SK-N-SH (cell line): ENCODE data around the gene GASK1A. TPM values are rescaled to one million over a fixed set of nuclear protein-coding genes. Genes with fewer than 3 reads are reported as not detected.

Source experiments
- CTCF ChIA-PET: fragments of 300-600, 350-600 bp; formaldehyde crosslinking; extraction: SDS; loops from one replicate; lab custom pipeline; 2021; lab: Yijun Ruan, JAX
- POLR2A ChIA-PET: fragments of 350-600 bp; sonication (Branson Sonifier 250); formaldehyde crosslinking; extraction: SDS; loops from one replicate; lab custom pipeline; 2020; ENCODE audit warnings: antibody characterized with exemption, inconsistent platforms; lab: Yijun Ruan, JAX
- DNase-seq: peaks from one replicate; pipeline ENCODE4 v3.0.0; 2012
- H2AFZ ChIP-seq: fragments of 200-600 bp; sonication (generic); 2 replicates; pipeline ENCODE4 v1.8.1; 2016; ENCODE audit warnings: antibody characterized with exemption, mild to moderate bottlenecking, low read depth
- H3F3A ChIP-seq: fragments of 200-600 bp; sonication (generic); replicated peaks from 2 replicates; pipeline ENCODE3; 2016; ENCODE audit warnings: antibody characterized with exemption, mild to moderate bottlenecking; ENCODE audit not compliant: insufficient read depth
- H3K27ac ChIP-seq, 2 experiments: fragments of 200-500 bp in 1 of 2; fragments of 200-600 bp in 1 of 2; sonication (Bioruptor generic) in 1 of 2; sonication (generic), shearing (Covaris generic) in 1 of 2; 2 replicates each; pipeline versions ENCODE4 v1.5.1 to v1.6.1; 2014 to 2016; ENCODE audit warnings: low read depth in 2 of 2, inconsistent platforms in 1 of 2, low read length in 1 of 2, mild to moderate bottlenecking in 1 of 2, mixed read lengths in 1 of 2
- H3K27me3 ChIP-seq: fragments of 200-600 bp; sonication (generic), shearing (Covaris generic); 2 replicates; pipeline ENCODE4 v1.6.1; 2016; ENCODE audit warnings: mixed run types; ENCODE audit not compliant: insufficient read depth
- H3K36me3 ChIP-seq, 2 experiments: fragments of 200-500 bp in 1 of 2; fragments of 200-600 bp in 1 of 2; sonication (Bioruptor generic) in 1 of 2; sonication (generic) in 1 of 2; replicated peaks in 1 of 2; 2 replicates each; pipeline versions ENCODE3 to v1.5.1; 2014 to 2016; ENCODE audit warnings: low read length in 1 of 2, mild to moderate bottlenecking in 1 of 2; ENCODE audit not compliant: insufficient read depth in 2 of 2, control insufficient read depth in 1 of 2
- H3K4me1 ChIP-seq, 2 experiments: fragments of 200-500 bp in 1 of 2; fragments of 200-600 bp in 1 of 2; sonication (Bioruptor generic) in 1 of 2; sonication (generic), shearing (Covaris generic) in 1 of 2; 2 replicates each; pipeline versions ENCODE4 v1.5.1 to v1.6.1; 2014 to 2016; ENCODE audit warnings: low read depth in 1 of 2, low read length in 1 of 2, mixed run types in 1 of 2; ENCODE audit not compliant: insufficient read depth in 2 of 2, control insufficient read depth in 1 of 2
- H3K4me2 ChIP-seq: fragments of 200-600 bp; sonication (generic), shearing (Covaris generic); 2 replicates; pipeline ENCODE4 v1.6.1; 2017; ENCODE audit warnings: mixed run types
- H3K4me3 ChIP-seq, 2 experiments: fragments of 200-500 bp in 1 of 2; fragments of 200-600 bp in 1 of 2; sonication (Bioruptor generic) in 1 of 2; sonication (generic), shearing (Covaris generic) in 1 of 2; 2 replicates each; pipeline versions ENCODE4 v1.5.1 to v1.8.1; 2014 to 2016; ENCODE audit warnings: low read depth in 2 of 2, inconsistent platforms in 1 of 2, low read length in 1 of 2, mild to moderate bottlenecking in 1 of 2, mixed read lengths in 1 of 2, moderate library complexity in 1 of 2
- H3K79me2 ChIP-seq: fragments of 200-600 bp; sonication (generic); 2 replicates; pipeline ENCODE4 v1.8.1; 2017; ENCODE audit warnings: mild to moderate bottlenecking; ENCODE audit not compliant: insufficient read depth
- H3K9ac ChIP-seq: fragments of 200-600 bp; sonication (generic); 2 replicates; pipeline ENCODE4 v1.6.1; 2017; ENCODE audit warnings: mixed run types
- H3K9me2 ChIP-seq: fragments of 200-600 bp; sonication (generic); 2 replicates; pipeline ENCODE4 v1.6.1; 2017; ENCODE audit warnings: mixed run types
- H3K9me3 ChIP-seq: fragments of 200-600 bp; sonication (generic); 2 replicates; pipeline ENCODE4 v1.6.1; 2017; ENCODE audit warnings: mixed run types, mild to moderate bottlenecking, moderate library complexity
- H4K20me1 ChIP-seq: fragments of 200-600 bp; sonication (generic); 2 replicates; pipeline ENCODE4 v1.6.1; 2017; ENCODE audit warnings: mild to moderate bottlenecking, mixed run types; ENCODE audit not compliant: insufficient read depth
- ELF1 ChIP-seq: IDR thresholded peaks from 2 replicates; pipeline ENCODE4 v1.4.0; 2012
- EP300 ChIP-seq, 2 experiments: IDR thresholded peaks; 2 replicates each; pipeline versions ENCODE4 v1.4.0 to v1.6.1; 2012; ENCODE audit warnings: borderline replicate concordance in 1 of 2, low read depth in 1 of 2, low read length in 1 of 2
- EZH2phosphoT487 ChIP-seq: fragments of 200-600 bp; sonication (generic); IDR thresholded peaks from 2 replicates; pipeline ENCODE4 v1.6.1; 2017; ENCODE audit warnings: low read depth, mixed run types, mild to moderate bottlenecking, antibody characterized with exemption, moderate library complexity, borderline replicate concordance
- RAD21 ChIP-seq: IDR thresholded peaks from 2 replicates; pipeline ENCODE4 v1.6.1; 2012; ENCODE audit warnings: mild to moderate bottlenecking, low read length
- RCOR1 ChIP-seq: fragments of 150-350 bp; IDR thresholded peaks from 2 replicates; pipeline ENCODE4 v1.6.1; 2017; ENCODE audit warnings: antibody characterized with exemption, low read length
- RXRA ChIP-seq: IDR thresholded peaks from 2 replicates; pipeline ENCODE4 v1.4.0; 2012; ENCODE audit warnings: low read depth, mild to moderate bottlenecking, borderline replicate concordance
- SIN3A ChIP-seq: IDR thresholded peaks from 2 replicates; pipeline ENCODE4 v1.6.1; 2012; ENCODE audit warnings: low read depth, mild to moderate bottlenecking, low read length, moderate library complexity, borderline replicate concordance
- SMC3 ChIP-seq: IDR thresholded peaks from 2 replicates; pipeline ENCODE4 v1.6.1; 2012; ENCODE audit warnings: low read depth, low read length, improper control_type of control experiment
- YY1 ChIP-seq: IDR thresholded peaks from 2 replicates; pipeline ENCODE4 v1.4.0; 2012; ENCODE audit warnings: low read depth, mild to moderate bottlenecking
- WGBS: methylation state at CpG from one replicate; pipeline ENCODE4 v1.1.6; 2017; ENCODE audit warnings: low lambda C conversion rate; 5-methylcytosine and 5-hydroxymethylcytosine counted together
- polyA plus RNA-seq, 3 experiments: library from polyadenylated mRNA; depleted of rRNA; stranded (reverse); fragments of >200 nt; gene quantifications; 2 replicates each; pipeline ENCODE4 v1.2.3, GENCODE V29; 2012
- TF ChIP-seq, protein P1 (sequence below): IDR thresholded peaks from 2 replicates; pipeline ENCODE4 v1.4.0; 2012; ENCODE audit warnings: low read depth, borderline replicate concordance
- TF ChIP-seq, protein P2 (sequence below): IDR thresholded peaks from 2 replicates; pipeline ENCODE4 v1.6.1; 2012; ENCODE audit warnings: mild to moderate bottlenecking, low read depth, low read length, moderate library complexity
- TF ChIP-seq, protein P3 (sequence below): fragments of 150-350 bp; IDR thresholded peaks from 2 replicates; pipeline ENCODE4 v1.6.1; 2016; ENCODE audit warnings: mild to moderate bottlenecking, low read depth, low read length
- TF ChIP-seq, protein P4 (sequence below): fragments of 200-600 bp; sonication (generic); IDR thresholded peaks from 2 replicates; pipeline ENCODE4 v1.6.1; 2017; ENCODE audit warnings: antibody characterized with exemption, mild to moderate bottlenecking, moderate library complexity
- TF ChIP-seq, protein P5 (sequence below): IDR thresholded peaks from 2 replicates; pipeline ENCODE4 v1.4.0; 2012; ENCODE audit warnings: low read depth, borderline replicate concordance

The GASK1A gene
- polyA plus RNA-seq, 1 of the 3 experiments (the other 2 are of a cell fraction) = not detected

DNA sequence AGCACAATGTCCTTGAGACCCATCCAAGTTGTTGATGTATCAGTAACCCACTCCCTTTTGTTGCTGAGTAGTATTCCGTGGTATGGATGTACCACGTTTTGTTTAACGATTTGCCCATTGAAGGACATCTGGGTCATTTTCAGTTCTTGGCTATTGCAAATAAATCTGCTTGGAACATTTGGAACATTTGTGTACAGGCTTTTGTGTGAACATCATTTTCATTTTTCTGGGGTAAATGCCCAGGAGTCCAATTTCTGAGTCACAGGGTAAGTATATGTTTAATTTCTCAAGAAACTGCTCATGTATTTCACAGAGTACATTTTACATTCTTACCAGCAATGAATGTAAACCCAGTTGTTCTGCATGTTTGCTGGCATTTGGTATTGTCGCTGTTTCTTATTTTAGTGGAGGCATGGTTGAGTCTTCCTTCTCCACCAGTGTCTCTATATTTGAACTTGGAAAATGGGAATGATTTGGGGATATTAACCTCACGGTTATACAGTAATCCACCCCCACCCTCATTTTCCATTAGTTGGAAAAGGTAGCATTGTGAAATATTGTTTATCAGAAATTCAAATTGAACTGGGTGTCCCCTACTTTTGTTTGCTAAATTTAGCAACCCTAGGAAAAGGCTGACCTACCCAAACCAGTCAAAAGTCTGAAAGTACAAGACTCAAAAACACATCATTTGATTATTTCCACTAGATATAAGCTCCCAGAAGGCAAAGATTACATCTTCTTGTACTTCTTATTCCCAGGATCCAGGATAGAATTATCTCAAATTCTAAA, 96.0 kb downstream of the GASK1A start:
- WGBS = 84% methylated on average over 5 of the region's 5 CpGs
- CTCF ChIA-PET = no interaction called here
- POLR2A ChIA-PET = no interaction called here

DNA sequence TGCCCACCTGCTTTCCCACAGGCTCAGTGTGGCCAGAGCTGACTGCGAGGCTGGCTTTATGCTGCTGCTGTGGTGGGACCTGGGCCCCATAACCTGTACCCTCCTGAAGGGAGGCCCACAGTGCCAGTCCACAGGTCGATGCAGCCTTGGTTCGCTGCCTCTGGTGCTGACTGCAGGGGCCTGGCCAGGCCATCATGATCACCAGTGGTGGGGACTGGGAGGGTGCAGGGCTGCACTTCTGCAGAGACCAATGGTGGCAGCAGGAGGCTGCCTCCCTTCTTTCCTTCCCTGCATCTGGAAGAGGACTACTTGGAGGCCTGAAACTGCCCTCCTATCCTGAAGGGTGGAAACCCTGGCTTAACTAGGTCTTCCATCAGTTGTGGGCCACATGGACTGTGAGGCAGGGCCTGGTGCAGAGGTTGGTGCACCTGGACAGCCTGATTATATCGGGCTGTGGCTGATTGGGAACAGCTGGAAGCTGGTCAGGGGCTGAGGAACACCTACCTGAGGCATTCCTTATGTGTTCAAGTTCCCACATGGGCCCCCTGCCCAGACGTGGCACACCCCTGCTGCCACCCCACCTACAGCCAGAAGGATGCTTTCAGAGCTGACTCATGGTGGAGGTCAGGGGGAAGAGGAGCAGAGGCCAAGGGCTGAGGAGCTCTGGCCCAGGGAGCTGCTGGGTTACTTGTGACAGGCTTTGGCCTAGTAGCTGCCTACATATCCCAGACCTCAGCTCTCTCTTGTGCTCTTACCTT, 97.0 kb downstream of the GASK1A start:
- Histone ChIP-seq H2AFZ (no peak overlapping the region), H4K20me1 (no peaks in the 10 kb centered on the region), H3K4me2 (no peak overlapping the region), H3K27ac (no peak overlapping the region), H3K4me1 (peaks cover 0 to 16% of the 10 kb centered on the region in 2 experiments; a peak in 1 of 4 replicates), H3K9ac (no peak overlapping the region), H3K79me2 (no peaks in the 10 kb centered on the region), H3K4me3 (no peak overlapping the region), H3K9me2 (no peaks in the 10 kb centered on the region), H3F3A (no peaks in the 10 kb centered on the region), H3K9me3 (no peaks in the 10 kb centered on the region), H3K36me3 (no peaks in the 10 kb centered on the region), H3K27me3 (no peaks in the 10 kb centered on the region)
- no peak for DNase-seq
- WGBS = 64% methylated on average over 3 of the region's 5 CpGs
- CTCF ChIA-PET = interaction anchor here (1.7 kb wide), 1 partner anchor 115 kb away, joined by 8 read pairs; no protein-coding TSS in a partner anchor
- POLR2A ChIA-PET = interaction anchor here (0.6 kb wide), 1 partner anchor 11 kb away, joined by 3 read pairs; no protein-coding TSS in a partner anchor
- TF ChIP-seq SIN3A = no peak
- no peak for TF ChIP-seq SMC3
- TF ChIP-seq RXRA = no peak
- TF ChIP-seq, protein P1, sequence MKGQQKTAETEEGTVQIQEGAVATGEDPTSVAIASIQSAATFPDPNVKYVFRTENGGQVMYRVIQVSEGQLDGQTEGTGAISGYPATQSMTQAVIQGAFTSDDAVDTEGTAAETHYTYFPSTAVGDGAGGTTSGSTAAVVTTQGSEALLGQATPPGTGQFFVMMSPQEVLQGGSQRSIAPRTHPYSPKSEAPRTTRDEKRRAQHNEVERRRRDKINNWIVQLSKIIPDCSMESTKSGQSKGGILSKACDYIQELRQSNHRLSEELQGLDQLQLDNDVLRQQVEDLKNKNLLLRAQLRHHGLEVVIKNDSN = no peak
- TF ChIP-seq, protein P2, sequence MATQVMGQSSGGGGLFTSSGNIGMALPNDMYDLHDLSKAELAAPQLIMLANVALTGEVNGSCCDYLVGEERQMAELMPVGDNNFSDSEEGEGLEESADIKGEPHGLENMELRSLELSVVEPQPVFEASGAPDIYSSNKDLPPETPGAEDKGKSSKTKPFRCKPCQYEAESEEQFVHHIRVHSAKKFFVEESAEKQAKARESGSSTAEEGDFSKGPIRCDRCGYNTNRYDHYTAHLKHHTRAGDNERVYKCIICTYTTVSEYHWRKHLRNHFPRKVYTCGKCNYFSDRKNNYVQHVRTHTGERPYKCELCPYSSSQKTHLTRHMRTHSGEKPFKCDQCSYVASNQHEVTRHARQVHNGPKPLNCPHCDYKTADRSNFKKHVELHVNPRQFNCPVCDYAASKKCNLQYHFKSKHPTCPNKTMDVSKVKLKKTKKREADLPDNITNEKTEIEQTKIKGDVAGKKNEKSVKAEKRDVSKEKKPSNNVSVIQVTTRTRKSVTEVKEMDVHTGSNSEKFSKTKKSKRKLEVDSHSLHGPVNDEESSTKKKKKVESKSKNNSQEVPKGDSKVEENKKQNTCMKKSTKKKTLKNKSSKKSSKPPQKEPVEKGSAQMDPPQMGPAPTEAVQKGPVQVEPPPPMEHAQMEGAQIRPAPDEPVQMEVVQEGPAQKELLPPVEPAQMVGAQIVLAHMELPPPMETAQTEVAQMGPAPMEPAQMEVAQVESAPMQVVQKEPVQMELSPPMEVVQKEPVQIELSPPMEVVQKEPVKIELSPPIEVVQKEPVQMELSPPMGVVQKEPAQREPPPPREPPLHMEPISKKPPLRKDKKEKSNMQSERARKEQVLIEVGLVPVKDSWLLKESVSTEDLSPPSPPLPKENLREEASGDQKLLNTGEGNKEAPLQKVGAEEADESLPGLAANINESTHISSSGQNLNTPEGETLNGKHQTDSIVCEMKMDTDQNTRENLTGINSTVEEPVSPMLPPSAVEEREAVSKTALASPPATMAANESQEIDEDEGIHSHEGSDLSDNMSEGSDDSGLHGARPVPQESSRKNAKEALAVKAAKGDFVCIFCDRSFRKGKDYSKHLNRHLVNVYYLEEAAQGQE = no peak
- TF ChIP-seq, protein P3, sequence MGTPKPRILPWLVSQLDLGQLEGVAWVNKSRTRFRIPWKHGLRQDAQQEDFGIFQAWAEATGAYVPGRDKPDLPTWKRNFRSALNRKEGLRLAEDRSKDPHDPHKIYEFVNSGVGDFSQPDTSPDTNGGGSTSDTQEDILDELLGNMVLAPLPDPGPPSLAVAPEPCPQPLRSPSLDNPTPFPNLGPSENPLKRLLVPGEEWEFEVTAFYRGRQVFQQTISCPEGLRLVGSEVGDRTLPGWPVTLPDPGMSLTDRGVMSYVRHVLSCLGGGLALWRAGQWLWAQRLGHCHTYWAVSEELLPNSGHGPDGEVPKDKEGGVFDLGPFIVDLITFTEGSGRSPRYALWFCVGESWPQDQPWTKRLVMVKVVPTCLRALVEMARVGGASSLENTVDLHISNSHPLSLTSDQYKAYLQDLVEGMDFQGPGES = no peak
- TF ChIP-seq RCOR1 = no peak
- TF ChIP-seq, protein P4, sequence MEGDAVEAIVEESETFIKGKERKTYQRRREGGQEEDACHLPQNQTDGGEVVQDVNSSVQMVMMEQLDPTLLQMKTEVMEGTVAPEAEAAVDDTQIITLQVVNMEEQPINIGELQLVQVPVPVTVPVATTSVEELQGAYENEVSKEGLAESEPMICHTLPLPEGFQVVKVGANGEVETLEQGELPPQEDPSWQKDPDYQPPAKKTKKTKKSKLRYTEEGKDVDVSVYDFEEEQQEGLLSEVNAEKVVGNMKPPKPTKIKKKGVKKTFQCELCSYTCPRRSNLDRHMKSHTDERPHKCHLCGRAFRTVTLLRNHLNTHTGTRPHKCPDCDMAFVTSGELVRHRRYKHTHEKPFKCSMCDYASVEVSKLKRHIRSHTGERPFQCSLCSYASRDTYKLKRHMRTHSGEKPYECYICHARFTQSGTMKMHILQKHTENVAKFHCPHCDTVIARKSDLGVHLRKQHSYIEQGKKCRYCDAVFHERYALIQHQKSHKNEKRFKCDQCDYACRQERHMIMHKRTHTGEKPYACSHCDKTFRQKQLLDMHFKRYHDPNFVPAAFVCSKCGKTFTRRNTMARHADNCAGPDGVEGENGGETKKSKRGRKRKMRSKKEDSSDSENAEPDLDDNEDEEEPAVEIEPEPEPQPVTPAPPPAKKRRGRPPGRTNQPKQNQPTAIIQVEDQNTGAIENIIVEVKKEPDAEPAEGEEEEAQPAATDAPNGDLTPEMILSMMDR = no peak

More for the DNA sequence above, 96.0 kb downstream of the GASK1A start:
- TF ChIP-seq SIN3A (no peak), EP300 (IDR thresholded peaks at IDR 0.05; ENCODE audit: borderline replicate concordance in 1 of 2, low read depth in 1 of 2, low read length in 1 of 2) (no peak), EZH2phosphoT487 (no peak), ELF1 (no peak), SMC3 (no peak), YY1 (no peak), RAD21 (no peak)
- TF ChIP-seq, protein P5, sequence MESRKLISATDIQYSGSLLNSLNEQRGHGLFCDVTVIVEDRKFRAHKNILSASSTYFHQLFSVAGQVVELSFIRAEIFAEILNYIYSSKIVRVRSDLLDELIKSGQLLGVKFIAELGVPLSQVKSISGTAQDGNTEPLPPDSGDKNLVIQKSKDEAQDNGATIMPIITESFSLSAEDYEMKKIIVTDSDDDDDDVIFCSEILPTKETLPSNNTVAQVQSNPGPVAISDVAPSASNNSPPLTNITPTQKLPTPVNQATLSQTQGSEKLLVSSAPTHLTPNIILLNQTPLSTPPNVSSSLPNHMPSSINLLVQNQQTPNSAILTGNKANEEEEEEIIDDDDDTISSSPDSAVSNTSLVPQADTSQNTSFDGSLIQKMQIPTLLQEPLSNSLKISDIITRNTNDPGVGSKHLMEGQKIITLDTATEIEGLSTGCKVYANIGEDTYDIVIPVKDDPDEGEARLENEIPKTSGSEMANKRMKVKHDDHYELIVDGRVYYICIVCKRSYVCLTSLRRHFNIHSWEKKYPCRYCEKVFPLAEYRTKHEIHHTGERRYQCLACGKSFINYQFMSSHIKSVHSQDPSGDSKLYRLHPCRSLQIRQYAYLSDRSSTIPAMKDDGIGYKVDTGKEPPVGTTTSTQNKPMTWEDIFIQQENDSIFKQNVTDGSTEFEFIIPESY = no peak
- H3K9me2 ChIP-seq = no peaks in the 10 kb centered on the region
- no peak overlapping the region for H2AFZ ChIP-seq
- no peaks in the 10 kb centered on the region for H3F3A ChIP-seq
- H3K4me1 ChIP-seq = peaks cover 0 to 16% of the 10 kb centered on the region in 2 experiments; a peak in 1 of 4 replicates
- no peak overlapping the region for H3K4me2 ChIP-seq
- no peaks in the 10 kb centered on the region for H3K27me3 ChIP-seq
- no peak overlapping the region for H3K4me3 ChIP-seq
- DNase-seq = no peak
- H3K79me2 ChIP-seq = no peaks in the 10 kb centered on the region
- no peak overlapping the region for H3K27ac ChIP-seq
- H3K9ac ChIP-seq = no peak overlapping the region
- H3K36me3 ChIP-seq = no peaks in the 10 kb centered on the region
- H3K9me3 ChIP-seq = no peaks in the 10 kb centered on the region
- H4K20me1 ChIP-seq = no peaks in the 10 kb centered on the region
